Thoracic aorta endothelial cell (primary cell): Measurements from ENCODE around the gene C5AR2. TPM values are rescaled to one million over a fixed set of nuclear protein-coding genes. Genes with fewer than 3 reads are reported as not detected.

Source experiments
- total RNA-seq: library from RNA; depleted of rRNA; stranded (reverse); fragments of >200 nt; gene quantifications from 2 replicates; pipeline ENCODE4 v1.2.3, GENCODE V29; 2012

C5AR2 gene
- total RNA-seq: under 0.01 TPM in 1 of 2 replicates, not detected in the other

DNA sequence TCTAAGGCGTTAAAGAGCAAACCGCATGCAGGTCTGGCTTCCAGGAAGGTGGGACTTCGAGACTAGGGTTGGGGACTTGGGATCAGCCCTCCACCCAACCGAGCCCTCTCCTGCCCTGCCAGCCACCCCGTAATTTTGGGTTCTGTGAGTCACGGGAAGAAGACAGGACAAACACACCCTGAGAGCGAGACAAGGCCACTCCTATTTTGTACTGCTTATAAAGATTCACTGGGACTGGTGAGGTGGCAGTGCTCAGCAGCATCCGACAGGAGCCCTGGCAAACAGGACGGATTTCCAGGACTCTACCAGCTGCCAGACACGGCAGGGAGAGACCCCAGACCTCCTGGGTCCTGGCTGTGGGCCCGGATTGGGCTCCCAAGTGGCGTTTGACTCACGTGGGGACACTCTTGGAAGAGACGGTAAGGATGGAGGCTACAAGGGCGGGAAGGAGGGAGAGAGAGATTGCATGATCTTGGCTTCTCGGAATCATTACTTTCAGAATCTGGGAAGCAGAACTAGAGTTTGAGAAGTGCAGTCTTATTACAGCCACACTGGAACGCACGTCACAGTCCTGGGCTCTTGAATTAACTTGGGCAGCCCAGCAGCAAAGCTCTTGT is at the start of gene C5AR2:
C5AR2 (plus strand) TSS at position 245 of the 617 bp plus-strand sequence. CDS start 8,625 bp downstream, outside the sequence.

DNA sequence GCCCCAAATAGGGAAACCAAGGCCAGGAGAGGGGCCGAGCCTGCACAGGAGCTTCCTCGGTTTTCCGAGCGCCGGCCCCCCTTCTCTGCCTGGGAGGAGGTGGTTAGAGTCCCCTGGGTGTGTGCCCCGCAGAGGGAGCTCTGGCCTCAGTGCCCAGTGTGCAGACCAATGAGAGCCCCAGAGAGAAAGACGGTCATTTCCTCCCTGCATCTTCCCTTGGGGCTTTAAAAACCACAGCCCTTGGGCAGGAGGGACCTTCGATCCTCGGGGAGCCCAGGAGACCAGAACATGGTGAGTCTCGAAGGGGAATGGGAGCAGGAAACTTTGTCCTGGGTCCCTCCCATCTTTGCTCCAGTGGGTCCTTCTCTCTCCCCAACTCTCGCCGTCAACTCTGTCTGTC is 22.4 kb upstream of the C5AR2 start, which contains the start of gene C5AR1:
C5AR1 (plus strand) TSS at position 254 of the 400 bp plus-strand sequence; CDS start at position 289, 35 bp downstream.

DNA sequence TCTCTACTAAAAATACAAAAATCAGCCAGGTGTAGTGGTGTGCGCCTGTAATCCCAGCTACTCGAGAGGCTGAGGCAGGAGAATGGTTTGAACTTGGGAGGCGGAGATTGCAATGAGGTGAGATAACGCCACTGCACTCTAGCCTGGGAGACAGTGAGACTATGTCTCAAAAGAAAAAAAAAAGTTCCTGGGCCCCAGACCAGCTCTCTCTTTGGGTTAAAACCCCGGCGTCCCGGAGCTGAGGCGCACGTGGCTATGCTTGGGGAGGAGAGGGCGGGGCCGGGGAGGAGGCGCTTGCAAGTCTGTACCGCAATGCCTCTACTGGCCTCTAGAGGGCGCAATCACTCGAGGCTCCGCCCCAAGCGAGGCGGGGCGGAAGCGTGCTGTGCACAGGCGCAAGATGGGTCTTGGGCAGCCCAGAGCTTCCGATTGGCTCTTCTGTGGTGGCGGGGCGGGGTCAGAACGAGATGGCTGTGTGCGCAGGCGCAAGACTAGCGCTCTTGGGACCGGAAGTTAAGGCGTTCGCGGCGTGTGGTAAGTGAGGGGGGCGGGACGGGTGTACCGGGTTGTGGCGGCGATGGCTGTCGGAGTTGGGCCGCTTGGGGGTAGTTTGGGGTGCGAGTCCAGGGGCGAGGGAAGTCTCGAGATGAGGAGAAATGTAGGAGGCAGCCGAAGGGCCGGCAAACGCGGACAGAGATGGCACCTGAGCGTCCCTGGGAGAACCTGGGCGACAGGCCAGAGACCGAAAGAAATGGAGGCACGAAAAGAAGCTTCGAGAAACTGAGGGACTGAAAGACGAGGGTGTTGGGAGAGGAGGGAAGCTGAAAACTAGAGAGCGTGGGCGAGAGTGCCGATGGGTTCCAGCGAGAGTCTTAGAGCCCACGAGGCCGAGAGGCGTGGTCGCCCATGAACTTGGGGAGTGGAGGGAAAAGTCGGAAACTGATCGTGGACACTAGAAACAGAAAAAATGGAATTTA is 17.1 kb downstream of the C5AR2 start, which contains the start of gene DHX34:
DHX34 (plus strand) TSS at position 497 of the 977 bp plus-strand sequence. CDS start 3,716 bp downstream, outside the sequence.

Other genes with a start within 250 kb of the C5AR2 start
- 27.9 and 30.4 TPM in 2 replicates for gene ZC3H4, start 218.4 kb upstream of the C5AR2 start, total RNA-seq
- gene SAE1, start 201.3 kb upstream of the C5AR2 start, total RNA-seq: 174 and 209 TPM in 2 replicates
- 10.6 and 11.7 TPM in 2 replicates for gene BBC3, start 101.0 kb upstream of the C5AR2 start, total RNA-seq
- 5.5 and 7.2 TPM in 2 replicates for gene CCDC9, start 75.7 kb upstream of the C5AR2 start, total RNA-seq
- gene INAFM1, start 57.3 kb upstream of the C5AR2 start, total RNA-seq: 0.53 and 0.65 TPM in 2 replicates
- not detected in 2 replicates for gene C5AR1, start 22.3 kb upstream of the C5AR2 start, total RNA-seq
- gene DHX34, start 17.1 kb downstream of the C5AR2 start, total RNA-seq: 15.3 and 17.5 TPM in 2 replicates
- not detected in 2 replicates for gene MEIS3, start 87.4 kb downstream of the C5AR2 start, total RNA-seq
- not detected in 2 replicates for gene SLC8A2, start 139.7 kb downstream of the C5AR2 start, total RNA-seq
- gene KPTN, start 152.0 kb downstream of the C5AR2 start, total RNA-seq: 3.1 and 4.2 TPM in 2 replicates
- 73.3 and 74.5 TPM in 2 replicates for gene NAPA, start 182.9 kb downstream of the C5AR2 start, total RNA-seq
- 0.14 TPM in 1 of 2 replicates, not detected in the other for gene ZNF541, start 241.0 kb downstream of the C5AR2 start, total RNA-seq